Urothelium cell line (cell line): Measurements from ENCODE around the gene TDP1.
"Not testable (repeated sequence)": the region's sequence is repeated elsewhere in the genome, so short reads cannot be mapped to it uniquely, and the experiment has no call there.

ENCODE experiments used
- DNase-seq: peaks from one replicate; pipeline ENCODE4 v3.0.0; 2011; ENCODE audit warnings: low spot score, mixed read lengths
- FAIRE-seq: peaks from 2 replicates; lab custom pipeline; 2011; peaks lifted over from hg19 to GRCh38; lab: Jason Lieb, UNC

The TDP1 gene

DNA sequence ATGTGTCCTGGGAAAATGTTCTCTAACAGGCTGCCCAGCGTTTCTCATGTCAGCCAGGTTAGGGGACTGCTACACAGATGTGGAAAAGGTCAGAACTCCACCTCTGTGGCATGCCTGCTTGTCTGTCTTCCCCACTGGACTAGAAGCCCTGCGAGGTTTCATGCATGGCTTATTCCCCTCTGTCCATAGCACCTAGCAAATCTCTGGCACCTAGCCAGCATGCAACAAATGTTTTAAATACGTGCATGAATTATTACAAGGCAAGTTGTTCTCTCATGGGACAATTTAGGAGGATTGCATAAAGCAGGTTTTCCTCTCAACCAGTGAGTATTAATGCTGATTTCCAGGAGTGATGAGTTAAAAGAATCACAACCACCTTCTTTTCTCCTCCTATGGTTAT lies 84.7 kb downstream of the TDP1 start:
- no peak for DNase-seq
- FAIRE-seq = no peak

DNA sequence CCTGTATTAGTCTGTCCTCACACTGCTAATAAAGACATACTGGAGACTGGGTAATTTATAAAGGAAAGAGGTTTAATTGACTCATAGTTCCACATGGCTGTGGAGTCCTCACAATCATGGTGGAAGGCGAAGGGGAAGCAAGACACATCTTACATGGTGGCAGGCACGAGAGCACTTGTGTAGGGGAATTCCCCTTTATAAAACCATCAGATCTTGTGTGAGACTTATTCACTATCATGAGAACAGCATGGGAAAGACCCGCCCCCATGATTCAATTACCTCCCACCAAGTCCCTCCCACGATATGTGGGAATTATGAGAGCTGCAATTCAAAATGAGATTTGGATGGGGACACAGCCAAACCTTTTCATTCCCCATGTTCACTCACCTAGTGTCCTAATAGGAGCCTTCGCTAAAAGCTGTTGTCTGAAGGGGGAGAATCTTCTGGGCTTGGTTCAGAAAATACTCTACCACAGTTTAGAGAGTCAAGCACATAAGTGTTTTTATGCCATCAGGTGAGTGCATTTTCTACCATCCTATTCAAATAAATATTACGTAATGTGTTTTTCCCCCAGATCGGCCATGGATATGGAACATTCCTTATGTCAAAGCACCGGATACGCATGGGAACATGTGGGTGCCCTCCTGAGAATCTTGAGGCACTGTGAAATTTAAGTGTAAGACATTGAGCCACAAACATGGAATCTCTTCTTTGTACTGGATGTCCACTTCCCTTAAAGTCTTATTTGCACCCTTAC lies 86.9 kb downstream of the TDP1 start:
- no peak for FAIRE-seq
- no peak for DNase-seq

DNA sequence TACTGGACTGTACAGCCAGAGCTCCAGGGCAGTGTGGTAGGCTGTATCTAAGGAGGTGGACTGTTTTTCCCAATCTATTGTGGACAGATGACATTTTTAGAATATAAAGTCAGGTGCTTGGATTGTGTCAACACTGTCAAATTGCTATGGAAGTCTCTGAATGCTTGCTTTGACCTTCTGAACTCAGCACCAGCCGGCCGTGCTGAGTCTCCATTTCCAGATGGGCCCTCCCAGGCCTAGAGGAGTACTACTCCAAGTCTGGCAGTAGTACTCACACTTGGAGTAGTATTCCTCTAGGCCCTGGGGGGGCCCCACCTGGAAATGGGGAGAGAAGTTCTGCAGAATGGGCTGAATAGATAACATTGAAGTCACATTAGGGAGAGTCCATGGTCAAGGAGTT lies 89.9 kb downstream of the TDP1 start:
- no peak for DNase-seq

DNA sequence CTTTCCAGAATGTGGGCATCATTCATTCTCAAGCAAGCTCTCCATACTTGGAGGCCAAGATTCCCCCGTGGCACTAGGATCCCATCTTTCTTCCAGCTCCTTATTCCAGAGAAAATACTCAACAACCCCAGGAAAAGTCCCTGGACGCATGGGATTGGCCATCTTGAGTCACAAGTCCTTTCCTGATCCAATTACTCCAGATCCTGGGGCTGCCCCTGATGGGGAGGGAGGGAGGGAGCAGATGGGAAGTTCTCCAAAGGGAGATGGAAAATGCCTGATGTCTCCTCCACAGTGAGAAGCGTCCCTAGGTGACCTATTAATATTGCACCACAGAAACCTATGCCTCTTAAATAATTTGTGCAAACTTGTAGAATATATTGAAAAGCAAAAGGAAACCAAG lies 93.7 kb downstream of the TDP1 start:
- DNase-seq = no peak
- FAIRE-seq = no peak

More for the DNA sequence above, 89.9 kb downstream of the TDP1 start:
- FAIRE-seq = no peak

DNA sequence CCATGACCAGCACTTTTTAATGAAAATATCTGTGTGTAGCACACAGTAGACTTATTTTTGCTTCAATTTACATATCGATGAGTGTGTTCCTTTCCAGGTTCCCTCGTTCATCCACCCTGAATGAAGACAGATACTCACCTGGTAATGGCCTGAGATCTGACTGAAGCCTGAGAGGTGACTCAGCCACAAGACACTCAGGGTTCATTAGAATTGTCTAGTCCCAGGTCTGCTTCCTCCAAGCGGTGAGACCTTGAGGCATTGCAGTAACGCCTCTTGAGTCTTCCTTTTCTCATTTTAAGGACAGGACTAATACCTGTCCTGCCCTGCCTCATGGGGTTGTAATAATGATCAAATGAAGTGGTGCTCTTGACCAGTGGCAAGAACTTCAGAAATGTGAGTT lies 94.5 kb downstream of the TDP1 start:
- no peak for FAIRE-seq
- DNase-seq = no peak

DNA sequence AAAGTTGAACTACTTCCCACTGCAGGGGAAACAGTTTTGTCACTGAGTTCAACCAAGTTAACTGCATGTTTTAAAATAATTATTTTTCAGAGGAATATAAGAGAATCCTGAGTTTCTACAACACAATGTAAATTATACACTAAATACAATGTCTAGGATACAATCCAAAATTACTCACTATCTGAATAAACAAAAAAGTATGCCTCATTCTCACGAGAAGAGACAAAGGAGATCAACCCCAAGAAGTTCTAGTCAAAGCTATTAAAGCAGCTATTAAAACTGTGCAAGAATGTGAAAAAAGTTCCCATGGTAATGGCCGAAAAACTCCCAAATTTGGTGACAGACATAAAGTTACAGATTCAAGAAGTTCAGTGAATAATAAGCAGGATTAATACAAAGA lies 97.3 kb downstream of the TDP1 start:
- DNase-seq (no peak), FAIRE-seq (no peak)

DNA sequence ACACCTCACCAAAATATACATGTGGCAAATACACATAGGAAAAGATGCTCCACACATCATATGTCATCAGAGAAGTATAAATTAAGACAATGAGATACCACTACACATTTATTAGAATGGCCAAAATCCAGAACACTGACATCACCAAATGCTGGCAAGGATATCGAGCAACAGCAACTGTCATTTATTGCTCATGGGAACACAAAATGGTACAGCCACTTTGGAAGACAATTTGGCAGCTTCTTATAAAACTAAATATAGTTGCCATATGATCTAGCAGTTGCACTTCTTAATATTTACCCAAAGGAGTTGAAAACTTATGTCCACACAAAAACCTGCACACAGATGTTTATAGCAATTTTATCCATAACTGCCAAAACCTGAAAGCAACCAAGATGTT lies 99.1 kb downstream of the TDP1 start:
- FAIRE-seq (no peak), DNase-seq (no peak)

DNA sequence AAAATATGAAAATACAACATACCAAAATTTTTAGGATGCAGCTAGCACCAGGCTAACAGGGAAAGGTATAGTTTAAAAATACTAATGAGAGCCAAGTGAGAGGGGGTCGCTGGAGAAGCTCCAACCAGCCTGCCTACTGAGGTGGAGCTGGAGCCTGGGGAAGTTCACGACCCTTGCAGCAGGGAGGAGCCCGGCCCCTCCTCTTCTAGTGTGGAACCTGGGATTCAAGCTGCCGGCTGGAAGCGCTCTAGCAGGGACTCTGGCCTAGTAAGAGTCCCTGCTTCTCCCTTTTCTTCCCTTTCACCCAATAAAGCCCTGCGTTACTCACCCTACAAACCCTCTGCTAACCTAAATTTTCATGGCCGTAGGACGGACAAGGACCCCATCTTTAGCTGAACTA lies 101.1 kb downstream of the TDP1 start:
- FAIRE-seq = no peak
- DNase-seq = no peak

DNA sequence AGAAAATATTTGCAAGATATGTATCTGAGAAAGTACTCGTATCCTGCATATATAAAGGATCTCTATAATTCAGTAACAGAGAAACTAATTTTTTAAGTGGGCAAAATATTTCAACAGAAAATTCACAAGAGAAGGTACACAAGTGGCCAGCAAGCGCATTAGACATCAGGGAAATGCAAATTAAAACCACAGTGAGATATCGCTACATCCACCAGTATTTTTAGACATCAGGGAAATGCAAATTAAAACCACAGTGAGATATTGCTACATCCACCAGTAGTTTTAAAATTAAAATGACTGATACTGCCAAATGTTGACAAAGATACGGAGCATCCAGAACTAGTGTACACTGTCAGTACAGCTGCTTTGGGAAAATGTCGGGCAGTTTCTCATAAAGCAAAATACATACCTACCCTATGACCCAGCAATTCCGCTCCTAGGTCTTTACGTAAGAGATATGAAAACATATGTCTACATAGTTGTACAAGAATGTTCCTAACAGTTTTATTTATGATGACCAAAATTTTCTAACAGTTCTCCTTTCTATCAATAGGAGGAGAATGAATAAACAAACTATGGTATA lies 103.2 kb downstream of the TDP1 start:
- no peak for FAIRE-seq
- no peak for DNase-seq

DNA sequence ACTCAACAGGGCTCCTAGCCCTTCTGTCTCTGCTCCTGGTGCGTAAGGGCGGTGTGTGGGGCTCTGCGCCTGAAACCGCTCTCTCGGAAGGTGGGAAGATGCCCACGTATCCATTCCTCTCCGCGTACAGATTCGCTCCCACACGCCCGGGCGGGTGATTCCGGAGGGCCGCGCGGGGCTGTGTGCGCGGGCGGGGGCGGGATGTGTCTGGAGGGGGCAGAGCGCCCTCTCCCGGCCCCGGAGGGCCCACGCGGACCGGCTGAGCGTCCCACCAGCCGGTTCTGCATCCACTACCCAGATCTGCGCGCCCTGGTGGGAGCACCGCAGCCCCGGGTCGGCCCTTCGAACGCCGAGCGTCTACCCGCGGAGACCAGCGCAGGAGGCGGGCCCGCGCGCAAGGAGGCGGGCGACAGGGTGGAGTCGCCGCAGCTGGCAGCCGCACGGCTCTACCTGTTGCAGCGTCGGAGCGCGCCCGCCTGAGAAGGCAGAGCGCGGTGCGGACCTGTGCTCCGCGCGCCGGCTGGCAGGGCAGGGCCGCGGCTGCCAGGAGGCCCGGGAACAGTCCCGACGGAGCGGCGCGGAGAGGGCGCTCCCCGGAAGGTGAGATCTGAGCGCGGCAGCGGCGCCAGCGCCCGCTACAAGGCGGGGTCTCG lies 104.7 kb downstream of the TDP1 start:
- DNase-seq = peak; percentile 86
- no peak for FAIRE-seq

DNA sequence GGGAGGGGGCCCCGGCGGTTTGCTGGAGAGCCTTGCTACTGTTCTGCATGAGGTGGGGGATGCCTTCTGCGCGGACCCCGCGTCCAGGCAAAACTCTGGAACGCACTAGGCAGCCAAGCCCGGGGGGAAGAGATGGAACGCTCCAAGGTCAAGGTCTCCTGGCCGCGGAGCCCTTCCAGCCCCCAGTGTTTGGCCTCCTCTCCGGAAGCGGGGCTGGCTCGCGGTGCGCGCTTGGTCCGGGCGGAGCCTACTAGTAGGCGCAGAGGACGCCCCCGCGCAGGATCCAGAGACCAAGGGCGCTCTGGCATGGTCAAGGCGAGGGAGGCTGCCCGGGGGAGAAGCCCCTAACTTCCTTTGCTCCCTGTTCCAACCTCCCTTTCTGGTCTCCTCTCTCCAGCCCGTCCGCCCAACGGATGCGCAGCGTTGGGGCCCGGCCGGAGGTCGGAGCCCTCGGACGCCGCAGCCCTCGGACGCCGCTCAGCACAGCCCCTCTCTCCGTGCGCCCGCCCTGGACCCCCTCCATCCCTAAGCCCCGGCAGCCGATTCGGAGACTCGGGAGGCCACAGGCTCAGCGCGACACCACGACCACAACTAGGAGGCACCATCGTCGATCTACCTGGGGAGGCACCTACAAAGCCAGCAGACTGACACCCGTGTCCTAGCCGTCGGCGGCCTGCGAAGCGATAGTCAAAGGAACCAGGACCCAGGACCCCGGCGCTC lies 105.4 kb downstream of the TDP1 start:
- no peak for FAIRE-seq
- DNase-seq = peak; percentile 21

DNA sequence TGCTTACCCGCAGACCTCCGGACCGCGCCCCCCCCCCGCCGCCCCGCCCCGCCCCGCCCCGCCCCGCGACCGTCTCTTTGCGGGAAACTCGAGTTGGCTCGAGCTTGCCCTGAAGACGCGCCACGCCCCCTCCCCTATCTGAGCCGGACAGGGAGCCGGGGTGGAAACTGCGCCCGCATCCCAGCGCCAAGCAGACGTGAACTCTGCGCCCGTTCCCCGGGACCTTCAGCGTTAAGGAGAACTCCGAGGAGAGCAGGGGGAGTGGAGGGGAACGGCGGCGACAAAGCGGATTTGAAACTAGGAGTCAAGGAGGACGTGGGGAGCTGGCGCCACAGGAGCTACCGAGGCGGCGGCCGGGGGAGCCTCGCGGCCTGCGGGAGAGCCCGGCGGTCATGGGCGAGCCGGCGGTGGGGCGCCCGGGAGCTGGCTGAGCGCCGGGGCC lies 106.0 kb downstream of the TDP1 start, which contains the start of gene KCNK13:
Gene KCNK13 (plus strand): TSS at position 310 of the 442 bp plus-strand sequence. CDS start 212 bp downstream, outside the sequence.
- no peak for DNase-seq
- no peak for FAIRE-seq

DNA sequence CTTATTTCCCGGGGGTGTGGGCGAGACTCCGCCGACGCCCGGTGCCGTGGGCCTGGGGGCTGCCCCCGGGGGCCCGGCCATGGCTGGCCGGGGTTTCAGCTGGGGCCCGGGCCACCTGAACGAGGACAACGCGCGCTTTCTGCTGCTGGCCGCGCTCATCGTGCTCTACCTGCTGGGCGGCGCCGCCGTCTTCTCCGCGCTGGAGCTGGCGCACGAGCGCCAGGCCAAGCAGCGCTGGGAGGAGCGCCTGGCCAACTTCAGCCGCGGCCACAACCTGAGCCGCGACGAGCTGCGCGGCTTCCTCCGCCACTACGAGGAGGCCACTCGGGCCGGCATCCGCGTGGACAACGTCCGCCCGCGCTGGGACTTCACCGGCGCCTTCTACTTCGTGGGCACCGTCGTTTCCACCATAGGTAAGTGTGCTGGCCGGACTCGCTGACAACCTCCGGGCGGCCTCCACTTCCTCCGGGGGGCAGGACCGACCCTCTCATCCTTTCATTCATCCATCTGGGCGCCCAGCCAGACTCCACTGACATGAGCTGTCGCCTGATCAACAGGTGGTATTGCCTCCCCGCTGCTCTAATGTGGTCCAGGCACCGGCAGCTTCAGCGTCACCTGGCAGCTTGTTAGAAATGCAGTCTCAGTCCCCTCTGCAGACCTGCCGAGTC lies 106.5 kb downstream of the TDP1 start:
- no peak for FAIRE-seq
- no peak for DNase-seq

DNA sequence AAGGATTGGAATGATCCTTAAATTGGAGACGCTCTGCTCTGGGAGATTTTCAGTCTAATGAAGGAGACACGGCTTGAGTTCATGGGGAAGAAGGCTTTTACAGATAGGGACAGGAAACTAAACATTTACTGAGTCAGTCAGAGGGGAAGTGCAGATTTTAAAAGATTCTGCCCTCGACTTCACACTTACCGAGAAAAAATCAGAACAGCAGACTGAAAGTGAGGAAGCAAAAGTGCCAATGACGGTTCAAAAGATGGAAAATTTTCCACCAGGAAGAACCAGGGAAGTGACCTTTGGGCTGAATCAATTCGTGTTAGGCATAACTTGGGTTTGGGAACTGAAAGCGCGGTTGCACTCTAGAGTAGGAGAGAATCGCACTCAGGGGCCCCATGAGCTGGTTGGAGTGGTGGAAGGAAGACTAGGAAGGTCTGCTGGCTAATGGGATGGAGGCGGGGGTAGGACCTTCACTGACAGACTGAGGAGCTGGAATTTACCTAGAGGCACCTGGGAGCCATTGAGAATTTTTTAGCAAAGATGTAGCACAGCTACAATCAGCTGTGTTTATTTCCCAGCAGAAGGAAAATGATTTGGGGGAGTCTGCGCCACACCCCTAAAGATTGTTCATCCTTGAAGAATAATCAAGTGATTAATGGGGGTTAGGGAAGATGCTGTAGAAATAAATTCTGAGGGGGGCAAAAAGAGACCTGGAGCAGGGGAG lies 107.3 kb downstream of the TDP1 start:
- no peak for FAIRE-seq

DNA sequence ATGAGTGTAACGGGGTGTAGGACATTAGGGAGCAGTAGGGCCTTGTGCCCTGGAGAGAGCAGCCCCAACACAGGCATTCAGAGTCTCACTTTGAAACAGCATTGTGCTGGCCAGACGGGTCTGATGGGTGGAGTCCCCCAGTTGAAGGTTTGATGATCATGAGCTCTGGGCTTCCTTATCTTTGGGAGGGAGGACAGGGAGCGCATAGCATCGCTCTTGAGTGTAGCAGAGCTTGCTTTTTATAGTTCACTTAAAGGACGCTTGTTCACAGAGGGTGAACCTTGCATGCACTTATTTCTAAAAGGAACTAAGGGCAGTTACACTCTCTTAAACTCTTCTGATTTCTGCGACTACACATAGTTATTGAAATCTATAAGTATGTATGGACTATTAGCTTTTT lies 116.6 kb downstream of the TDP1 start:
- no peak for FAIRE-seq
- DNase-seq = no peak

More for the DNA sequence above, 107.3 kb downstream of the TDP1 start:
- DNase-seq = no peak

DNA sequence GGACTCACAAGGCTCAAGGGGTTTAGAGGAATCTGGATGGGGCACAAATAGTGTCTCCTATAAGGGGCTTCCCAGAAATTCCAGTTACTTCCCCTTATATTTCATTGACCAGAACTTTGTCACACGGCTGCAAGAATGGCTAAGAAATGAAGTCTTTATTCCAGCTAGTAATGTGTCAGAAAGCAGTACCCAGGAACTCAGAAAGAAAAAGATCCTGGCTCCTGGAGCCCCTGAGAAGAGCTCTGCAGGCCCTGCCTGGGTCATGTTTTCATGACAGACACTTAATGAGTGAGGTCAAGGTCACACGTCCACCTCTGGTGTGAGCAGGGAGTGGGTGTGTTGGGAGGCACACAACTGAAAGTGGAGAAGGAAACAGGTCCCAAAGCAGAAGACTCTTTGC lies 123.8 kb downstream of the TDP1 start:
- FAIRE-seq (no peak), DNase-seq (no peak)

DNA sequence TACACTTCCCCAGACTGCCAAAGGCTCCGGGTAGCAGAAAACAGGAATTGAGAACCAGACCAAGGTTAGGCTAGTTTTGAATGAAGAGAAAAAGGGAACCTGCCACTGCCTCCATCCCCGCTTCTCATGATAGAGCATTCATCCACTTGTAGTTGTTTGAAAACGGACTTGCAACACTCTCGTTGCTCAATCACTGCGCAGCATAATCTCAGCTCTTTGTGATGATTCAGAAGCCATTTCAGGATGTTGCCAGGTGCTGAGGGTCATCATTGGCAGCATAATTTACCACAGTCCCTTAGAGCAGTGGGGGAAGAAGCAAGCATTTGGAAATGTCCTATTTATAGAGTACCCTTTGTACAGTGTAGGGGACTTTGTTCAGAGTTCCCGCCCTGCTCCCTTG lies 131.7 kb downstream of the TDP1 start:
- DNase-seq (peak; percentile 7), FAIRE-seq (no peak)

DNA sequence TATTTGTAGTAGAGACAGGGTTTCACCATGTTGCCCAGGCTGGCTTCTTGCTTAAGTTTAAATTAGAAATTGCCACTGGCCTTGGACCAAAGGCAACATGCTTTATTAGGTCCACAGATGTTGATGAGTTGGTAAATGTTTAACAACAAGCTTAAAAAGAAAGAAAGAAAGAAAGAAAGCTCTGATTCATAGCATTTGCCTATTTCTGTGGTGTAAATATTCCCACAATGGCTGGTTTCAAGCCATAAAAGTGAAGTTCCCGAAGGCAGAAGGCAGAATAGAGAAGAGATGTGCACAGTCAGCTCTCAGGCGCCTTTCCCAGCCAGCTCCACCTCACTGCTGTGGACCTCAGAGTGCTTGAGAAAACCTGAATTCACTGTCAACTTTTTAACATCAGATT lies 132.4 kb downstream of the TDP1 start:
- FAIRE-seq = no peak

DNA sequence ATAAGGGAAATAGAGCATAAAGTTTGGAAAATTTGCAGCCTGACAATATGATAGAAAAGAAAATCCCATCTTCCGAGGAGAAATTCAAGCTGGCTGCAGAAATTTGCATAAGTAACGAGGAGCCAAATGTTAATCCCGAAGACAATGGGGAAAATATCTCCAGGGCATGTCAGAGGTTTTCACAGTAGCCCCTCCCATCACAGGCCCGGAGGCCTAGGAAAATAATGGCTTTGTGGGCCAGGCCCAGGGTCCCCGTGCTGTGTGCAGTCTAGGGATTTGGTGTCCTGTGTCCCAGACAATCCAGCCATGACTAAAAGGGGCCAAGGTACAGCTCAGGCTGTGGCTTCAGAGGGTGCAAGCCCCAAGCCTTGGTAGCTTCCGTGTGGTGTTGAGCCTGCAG lies 133.8 kb downstream of the TDP1 start:
- DNase-seq, FAIRE-seq: not testable (repeated sequence)

More for the DNA sequence above, 132.4 kb downstream of the TDP1 start:
- no peak for DNase-seq

DNA sequence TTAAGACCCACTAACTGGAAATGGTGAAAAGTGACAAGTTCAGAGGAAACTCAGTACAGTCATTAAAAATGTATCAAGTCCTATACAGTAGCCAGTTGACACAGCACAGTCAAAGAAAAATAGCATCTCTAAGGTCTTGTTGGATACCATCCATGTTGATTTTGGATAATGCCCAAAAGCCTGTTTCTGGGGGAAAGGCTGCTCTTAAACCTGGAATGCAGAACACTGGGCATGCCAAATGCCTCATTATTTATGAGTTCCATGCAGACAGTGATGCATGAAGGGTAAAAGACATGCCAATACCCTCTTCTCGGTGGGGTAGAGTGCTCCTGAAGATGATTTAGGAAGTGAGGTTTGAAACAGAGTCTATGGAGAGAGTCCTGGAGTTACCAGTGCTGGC lies 135.7 kb downstream of the TDP1 start:
- FAIRE-seq = no peak

More for the DNA sequence above, 135.7 kb downstream of the TDP1 start:
- no peak for DNase-seq
